Omental fat pad (tissue), 4 donors: Measurements from ENCODE around the gene CTDSPL. TPM values are rescaled to one million over a fixed set of nuclear protein-coding genes. Genes with fewer than 3 reads are reported as not detected.

Experiments used
- ATAC-seq: fragments of 150-250 bp; one replicate; pipeline ENCODE4 v1.9.1; 2016; ENCODE audit warnings: mild to moderate bottlenecking, moderate library complexity; ENCODE audit not compliant: low FRiP score
- DNase-seq: peaks from one replicate; pipeline ENCODE4 v3.0.0-alpha.2; 2019; ENCODE audit warnings: low spot score
- total RNA-seq, 4 donors: library from RNA; depleted of rRNA; stranded (reverse); fragments of >200 nt; gene quantifications; one replicate each; pipeline ENCODE4 v1.1.0, GENCODE V29; 2016
- TF ChIP-seq, protein P1 (sequence below), 3 donors: fragments of 450-650 bp; IDR thresholded peaks; one replicate each; pipeline ENCODE4 v1.5.1; 2016 to 2017; ENCODE audit warnings: antibody characterized with exemption in 3 of 3, mild to moderate bottlenecking in 3 of 3, moderate library complexity in 2 of 3

The CTDSPL gene
- total RNA-seq, 4 donors from 2014 or later, result 23.9 to 41.8 (median 33.2) TPM

DNA sequence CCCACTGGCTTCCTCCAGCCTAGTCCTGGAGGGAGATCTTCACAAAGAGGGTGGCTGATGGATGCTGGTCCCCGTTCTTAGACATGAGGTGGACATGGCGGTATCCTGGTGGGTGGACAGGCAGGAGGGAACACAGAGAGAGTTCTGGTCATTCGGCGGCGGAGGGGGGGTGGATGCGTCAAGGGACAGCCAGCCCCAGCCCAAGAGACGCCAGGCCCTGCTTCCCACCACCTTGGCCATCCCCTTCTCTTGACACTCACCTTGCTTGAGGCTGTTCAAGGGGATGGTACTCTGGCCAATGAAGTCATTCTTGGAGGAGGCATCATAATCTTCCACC is 146.0 kb downstream of the CTDSPL start:
- ATAC-seq, result no peak
- TF ChIP-seq, protein P1, sequence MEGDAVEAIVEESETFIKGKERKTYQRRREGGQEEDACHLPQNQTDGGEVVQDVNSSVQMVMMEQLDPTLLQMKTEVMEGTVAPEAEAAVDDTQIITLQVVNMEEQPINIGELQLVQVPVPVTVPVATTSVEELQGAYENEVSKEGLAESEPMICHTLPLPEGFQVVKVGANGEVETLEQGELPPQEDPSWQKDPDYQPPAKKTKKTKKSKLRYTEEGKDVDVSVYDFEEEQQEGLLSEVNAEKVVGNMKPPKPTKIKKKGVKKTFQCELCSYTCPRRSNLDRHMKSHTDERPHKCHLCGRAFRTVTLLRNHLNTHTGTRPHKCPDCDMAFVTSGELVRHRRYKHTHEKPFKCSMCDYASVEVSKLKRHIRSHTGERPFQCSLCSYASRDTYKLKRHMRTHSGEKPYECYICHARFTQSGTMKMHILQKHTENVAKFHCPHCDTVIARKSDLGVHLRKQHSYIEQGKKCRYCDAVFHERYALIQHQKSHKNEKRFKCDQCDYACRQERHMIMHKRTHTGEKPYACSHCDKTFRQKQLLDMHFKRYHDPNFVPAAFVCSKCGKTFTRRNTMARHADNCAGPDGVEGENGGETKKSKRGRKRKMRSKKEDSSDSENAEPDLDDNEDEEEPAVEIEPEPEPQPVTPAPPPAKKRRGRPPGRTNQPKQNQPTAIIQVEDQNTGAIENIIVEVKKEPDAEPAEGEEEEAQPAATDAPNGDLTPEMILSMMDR (IDR thresholded peaks at IDR 0.05), result no peak
- no peak for DNase-seq

DNA sequence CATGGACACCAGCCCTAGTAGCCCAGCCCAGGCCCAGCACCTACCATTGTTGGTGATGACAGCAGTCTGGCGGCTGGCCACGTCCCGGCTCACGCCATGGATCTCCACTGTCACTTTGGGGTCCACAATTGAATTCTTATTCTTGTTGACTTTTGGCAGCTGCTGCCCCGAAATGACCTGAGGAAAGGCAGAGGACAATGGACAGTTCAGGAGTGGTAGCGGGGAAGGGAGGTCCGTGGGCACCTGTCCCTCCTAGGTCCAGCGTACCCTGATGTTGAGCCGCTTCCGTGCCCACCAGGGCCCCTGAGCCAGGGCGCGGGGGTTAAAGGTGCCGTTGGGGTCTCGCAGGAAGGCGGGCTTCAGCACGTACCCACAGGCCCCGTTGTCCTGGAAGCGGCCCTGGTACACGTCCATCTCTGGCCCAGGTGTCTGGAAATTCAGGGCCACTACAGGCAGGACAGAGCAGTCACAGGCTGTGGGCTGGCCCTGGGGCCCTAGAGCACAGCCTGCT is 146.6 kb downstream of the CTDSPL start:
- TF ChIP-seq, protein P1 (IDR thresholded peaks at IDR 0.05), result no peak
- ATAC-seq, result no peak
- no peak for DNase-seq

DNA sequence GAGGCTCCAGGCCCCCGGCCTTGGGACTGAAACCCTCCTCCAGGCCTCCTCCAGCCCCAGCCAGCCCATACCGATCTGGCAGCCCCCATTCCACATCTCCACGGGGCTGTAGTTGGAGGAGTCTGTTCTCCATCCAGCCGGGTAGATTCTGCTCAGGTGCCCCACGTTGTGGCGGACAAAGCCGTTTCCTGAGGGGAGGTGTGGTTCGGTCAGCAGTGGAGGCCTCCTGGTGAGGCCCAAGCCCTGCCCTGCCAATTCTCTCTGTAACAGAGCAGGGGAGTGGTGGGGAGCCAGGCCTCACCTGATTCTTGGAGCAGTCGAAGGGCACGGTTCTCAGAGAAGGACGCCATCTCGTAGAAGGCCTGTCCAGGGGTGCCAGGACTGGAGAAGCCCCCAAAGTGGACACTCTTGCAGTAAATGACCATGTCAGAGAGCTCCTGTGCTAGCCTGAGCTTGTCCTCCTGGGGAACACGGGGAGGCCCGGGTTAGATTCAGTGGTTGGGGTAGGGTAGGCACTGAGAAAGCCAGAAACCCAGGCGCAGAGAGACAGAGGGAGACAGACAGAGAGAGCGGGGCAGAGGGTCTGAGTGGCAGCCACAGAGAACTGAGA is 147.4 kb downstream of the CTDSPL start:
- ATAC-seq, result no peak

DNA sequence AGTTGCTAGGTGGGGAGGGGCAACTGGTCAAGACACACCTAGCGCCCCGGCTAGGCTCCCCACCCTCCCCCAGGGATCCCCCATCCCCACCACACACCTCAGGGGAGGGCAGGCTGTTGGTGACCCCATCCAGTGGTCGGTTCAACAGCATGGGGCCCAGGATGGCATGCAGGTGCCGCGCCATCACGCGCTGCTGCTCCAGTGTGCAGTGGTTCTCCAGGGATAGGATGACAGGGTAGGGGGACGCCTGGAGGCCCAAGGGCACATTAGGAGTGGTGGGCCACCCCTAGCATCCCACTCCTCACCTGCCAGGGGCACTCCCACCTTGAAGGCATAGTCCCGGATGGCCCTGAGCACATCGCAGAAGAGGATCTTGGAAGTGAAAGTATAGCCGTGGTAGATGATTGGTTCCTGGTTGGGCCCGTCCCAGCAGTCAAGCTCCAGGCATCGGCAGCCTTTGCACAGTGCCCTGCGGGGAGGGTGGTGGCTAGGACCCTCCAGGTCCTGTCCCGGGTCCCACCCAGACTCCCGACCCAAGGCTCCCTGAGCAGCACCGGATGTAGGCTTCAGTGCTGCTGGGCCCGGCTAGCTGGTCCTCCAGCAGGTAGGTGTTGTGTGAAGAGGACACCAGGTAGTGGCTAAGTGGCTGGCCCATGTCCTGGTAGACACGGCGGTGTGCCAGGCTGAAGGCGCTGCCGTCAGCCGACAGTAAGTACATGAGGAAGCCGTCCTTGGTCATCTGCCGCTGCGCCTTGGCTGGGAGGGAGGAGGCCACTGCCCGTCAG is 148.3 kb downstream of the CTDSPL start:
- no peak for DNase-seq
- TF ChIP-seq, protein P1 (IDR thresholded peaks at IDR 0.05), result no peak
- no peak for ATAC-seq

More for the DNA sequence above, 147.4 kb downstream of the CTDSPL start:
- TF ChIP-seq, protein P1 (IDR thresholded peaks at IDR 0.05), result no peak
- no peak for DNase-seq

DNA sequence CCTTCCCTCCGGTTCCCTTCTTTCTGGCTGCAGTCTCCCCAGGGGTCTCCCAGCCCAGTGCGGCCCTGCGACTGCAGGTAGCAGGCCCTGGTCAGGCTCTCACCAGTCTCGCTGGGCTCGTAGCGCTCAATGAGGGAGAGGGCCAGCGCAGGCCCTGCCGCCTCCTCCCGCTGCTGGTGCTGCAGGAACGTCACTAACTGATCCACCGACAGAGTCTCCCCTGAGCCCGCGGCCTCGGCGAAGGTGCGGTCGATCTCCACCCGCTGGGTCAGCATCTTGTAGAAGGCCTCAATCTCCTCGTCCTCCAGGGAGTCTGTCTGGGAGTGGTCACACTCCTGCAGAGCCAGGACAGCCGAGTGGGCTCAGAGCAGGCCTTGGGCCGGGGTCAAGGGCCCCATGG is 149.4 kb downstream of the CTDSPL start:
- DNase-seq, result no peak
- ATAC-seq, result no peak
- TF ChIP-seq, protein P1 (IDR thresholded peaks at IDR 0.05), result no peak

DNA sequence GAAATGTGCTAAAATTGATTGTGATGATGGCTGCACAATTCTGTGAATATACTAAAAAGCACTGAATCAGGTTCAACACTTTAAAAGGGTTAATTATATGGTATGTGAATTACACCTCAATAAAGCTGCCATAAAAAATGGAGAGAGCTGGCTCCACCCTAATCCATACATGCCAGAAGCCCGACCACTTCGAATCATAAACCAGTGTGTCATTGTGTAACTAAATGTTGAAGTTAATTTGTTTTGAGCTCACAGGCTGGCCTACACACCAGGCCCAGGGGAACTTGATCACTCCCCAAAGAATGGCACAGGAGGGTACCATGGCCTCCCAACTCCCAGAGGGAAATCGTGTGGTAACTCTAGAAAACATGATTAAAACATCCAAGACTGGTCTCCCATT is 153.8 kb downstream of the CTDSPL start:
- DNase-seq, result no peak
- TF ChIP-seq, protein P1 (IDR thresholded peaks at IDR 0.05), result no peak

DNA sequence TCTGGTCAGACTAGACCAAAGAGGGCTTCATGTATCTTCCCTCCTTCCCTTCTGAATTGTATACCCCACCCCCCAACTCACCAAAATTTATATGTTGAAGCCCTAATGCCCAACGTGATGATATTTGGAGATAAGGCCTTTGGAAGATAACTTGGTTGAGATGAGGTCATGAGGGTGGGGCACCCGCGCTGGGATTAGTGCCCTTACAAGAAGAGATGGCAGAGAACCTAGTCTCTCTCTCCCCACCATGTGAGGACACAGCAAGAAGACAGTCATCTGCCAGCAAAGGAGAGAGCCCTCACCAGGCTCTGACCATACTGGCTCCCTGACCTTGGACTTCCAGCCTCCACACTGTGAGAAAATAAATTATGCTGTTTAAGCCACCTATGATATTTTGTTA is 154.3 kb downstream of the CTDSPL start:
- TF ChIP-seq, protein P1 (IDR thresholded peaks at IDR 0.05), result no peak
- no peak for ATAC-seq

More for the DNA sequence above, 153.8 kb downstream of the CTDSPL start:
- no peak for ATAC-seq

More for the DNA sequence above, 154.3 kb downstream of the CTDSPL start:
- DNase-seq, result no peak
